MM.1S (cell line): ENCODE data around the gene KRT4.

Experiments used
- EZH2 ChIP-seq: fragments of 300-600 bp; sonication (generic); optimal IDR thresholded peaks from 2 replicates; pipeline ENCODE3; 2017; ENCODE audit warnings: low read depth, mild to moderate bottlenecking, antibody characterized with exemption, low read length, mixed read lengths
- EZH2phosphoT487 ChIP-seq: fragments of 300-600 bp; sonication (generic); IDR thresholded peaks from 2 replicates; pipeline ENCODE4 v1.6.1; 2018; ENCODE audit warnings: antibody characterized with exemption, low read length
- TF ChIP-seq, protein P1 (sequence below): fragments of 300-600 bp; sonication (generic); IDR thresholded peaks from 2 replicates; pipeline ENCODE4 v1.5.1; 2016; ENCODE audit warnings: antibody characterized with exemption, low read length, mixed read lengths

DNA sequence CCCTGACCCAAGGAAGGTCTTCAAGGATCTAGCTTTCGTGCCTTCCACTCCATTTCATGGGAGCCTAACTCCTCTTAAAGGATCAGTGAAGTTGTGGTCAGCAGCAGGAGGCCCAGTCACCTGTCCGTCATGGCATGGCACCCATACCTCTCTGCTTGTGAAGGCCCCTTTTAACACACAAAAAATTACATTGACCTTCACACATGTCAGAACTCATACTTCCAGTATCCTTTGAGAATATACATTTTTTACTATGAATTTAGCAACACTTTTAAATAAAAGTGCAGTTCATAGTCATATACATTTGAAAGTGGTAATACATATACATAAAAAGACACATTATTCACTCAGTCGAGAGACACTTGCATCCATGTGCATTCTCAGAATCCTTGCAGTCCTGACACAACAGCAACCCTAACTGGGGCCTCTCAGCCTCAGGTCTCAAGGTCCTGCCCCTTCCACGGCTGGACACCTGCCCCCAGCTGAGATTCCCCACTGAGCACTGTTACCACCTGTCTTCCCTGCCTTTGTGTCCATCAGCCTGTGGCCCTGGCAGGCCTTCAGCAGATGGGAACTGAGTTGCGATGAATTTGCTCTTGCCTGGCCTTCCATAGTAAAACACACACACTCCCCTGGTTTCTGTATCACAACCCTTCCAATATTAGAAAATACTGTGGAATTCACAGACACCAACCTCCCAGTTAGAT is 14.3 kb downstream of the KRT4 start:
- TF ChIP-seq, protein P1, sequence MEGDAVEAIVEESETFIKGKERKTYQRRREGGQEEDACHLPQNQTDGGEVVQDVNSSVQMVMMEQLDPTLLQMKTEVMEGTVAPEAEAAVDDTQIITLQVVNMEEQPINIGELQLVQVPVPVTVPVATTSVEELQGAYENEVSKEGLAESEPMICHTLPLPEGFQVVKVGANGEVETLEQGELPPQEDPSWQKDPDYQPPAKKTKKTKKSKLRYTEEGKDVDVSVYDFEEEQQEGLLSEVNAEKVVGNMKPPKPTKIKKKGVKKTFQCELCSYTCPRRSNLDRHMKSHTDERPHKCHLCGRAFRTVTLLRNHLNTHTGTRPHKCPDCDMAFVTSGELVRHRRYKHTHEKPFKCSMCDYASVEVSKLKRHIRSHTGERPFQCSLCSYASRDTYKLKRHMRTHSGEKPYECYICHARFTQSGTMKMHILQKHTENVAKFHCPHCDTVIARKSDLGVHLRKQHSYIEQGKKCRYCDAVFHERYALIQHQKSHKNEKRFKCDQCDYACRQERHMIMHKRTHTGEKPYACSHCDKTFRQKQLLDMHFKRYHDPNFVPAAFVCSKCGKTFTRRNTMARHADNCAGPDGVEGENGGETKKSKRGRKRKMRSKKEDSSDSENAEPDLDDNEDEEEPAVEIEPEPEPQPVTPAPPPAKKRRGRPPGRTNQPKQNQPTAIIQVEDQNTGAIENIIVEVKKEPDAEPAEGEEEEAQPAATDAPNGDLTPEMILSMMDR, result no peak
- TF ChIP-seq EZH2phosphoT487 (no peak), EZH2 (no peak)
